ENCODE data around the gene CDK4.

The CDK4 gene

DNA sequence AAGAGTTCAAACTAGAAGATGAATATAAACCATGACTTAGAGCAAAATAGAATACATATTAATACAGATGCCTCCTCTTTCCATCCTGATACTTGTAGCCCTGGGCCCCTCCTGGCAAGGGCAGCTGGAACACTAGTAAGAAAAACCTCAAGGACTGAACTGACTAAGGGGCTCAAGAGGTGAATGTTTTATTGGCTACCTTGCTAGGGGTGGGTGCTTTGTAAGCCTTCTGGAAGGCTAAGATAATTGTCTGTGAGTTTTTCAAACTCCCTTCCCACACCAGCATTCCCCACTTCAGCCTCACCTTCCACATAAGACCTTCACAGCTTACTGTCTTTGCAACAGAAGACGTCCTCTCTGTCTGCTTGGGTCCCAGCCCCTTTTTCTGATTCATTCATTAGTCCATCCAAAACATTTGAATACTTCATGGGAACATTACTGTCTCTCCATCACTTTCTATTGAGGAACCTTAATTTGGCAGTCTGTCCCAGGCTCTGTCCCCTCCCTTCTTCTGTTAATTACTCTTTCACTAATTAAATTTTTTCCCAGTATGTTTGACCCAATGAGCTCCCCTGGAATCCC is 1.7 kb upstream of the CDK4 start:
- TF ChIP-seq, protein P1, sequence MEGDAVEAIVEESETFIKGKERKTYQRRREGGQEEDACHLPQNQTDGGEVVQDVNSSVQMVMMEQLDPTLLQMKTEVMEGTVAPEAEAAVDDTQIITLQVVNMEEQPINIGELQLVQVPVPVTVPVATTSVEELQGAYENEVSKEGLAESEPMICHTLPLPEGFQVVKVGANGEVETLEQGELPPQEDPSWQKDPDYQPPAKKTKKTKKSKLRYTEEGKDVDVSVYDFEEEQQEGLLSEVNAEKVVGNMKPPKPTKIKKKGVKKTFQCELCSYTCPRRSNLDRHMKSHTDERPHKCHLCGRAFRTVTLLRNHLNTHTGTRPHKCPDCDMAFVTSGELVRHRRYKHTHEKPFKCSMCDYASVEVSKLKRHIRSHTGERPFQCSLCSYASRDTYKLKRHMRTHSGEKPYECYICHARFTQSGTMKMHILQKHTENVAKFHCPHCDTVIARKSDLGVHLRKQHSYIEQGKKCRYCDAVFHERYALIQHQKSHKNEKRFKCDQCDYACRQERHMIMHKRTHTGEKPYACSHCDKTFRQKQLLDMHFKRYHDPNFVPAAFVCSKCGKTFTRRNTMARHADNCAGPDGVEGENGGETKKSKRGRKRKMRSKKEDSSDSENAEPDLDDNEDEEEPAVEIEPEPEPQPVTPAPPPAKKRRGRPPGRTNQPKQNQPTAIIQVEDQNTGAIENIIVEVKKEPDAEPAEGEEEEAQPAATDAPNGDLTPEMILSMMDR (IDR thresholded peaks at IDR 0.05; ENCODE audit: insufficient read depth, low read length, poor library complexity, severe bottlenecking): no peak
- no peak for DNase-seq (ENCODE audit: extremely low read depth, insufficient read length)
- H3K27me3 ChIP-seq (replicated peaks; ENCODE audit: control insufficient read depth, insufficient read depth, low read length): no peaks in the 10 kb centered on the region
- peaks cover 12% of the 10 kb centered on the region for H3K36me3 ChIP-seq (ENCODE audit: control insufficient read depth, insufficient read depth, low read length)
- no peak overlapping the region for H3K4me3 ChIP-seq (replicated peaks; ENCODE audit: low read depth, low read length)

DNA sequence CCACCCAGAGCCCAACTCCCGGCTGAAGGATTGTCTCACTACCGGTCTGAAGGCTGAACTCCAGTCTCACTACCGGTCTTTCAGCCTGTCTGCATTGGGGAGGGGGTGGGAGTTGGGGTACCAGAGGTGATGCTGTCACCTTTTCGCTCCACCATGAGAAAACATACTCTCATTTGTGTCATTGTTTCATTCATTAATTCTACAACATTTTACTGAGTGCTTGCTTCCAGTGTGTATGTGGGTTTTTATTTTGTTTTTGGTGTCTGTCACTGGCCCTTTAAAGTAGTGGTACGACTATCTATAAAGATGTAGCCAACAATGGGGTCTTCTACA is 524 bp upstream of the CDK4 start:
- Histone ChIP-seq H3K36me3 (ENCODE audit: control insufficient read depth, insufficient read depth, low read length) (peaks cover 10% of the 10 kb centered on the region), H3K4me3 (replicated peaks; ENCODE audit: low read depth, low read length) (peak overlapping the region; percentile 51), H3K27me3 (replicated peaks; ENCODE audit: control insufficient read depth, insufficient read depth, low read length) (no peaks in the 10 kb centered on the region)
- no peak for DNase-seq (ENCODE audit: extremely low read depth, insufficient read length)
- TF ChIP-seq, protein P1 (IDR thresholded peaks at IDR 0.05; ENCODE audit: insufficient read depth, low read length, poor library complexity, severe bottlenecking): no peak

DNA sequence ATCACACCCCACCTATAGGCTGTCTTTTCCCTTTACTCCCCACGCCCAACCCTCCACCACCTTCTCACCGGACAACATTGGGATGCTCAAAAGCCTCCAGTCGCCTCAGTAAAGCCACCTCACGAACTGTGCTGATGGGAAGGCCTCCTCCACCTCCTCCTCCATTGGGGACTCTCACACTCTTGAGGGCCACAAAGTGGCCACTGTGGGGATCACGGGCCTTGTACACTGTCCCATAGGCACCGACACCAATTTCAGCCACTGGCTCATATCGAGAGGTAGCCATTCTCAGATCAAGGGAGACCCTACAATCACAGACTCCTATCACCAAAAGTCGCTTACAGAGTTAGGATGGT is 700 bp downstream of the CDK4 start:
- Histone ChIP-seq H3K27me3 (replicated peaks; ENCODE audit: control insufficient read depth, insufficient read depth, low read length) (no peaks in the 10 kb centered on the region), H3K4me3 (replicated peaks; ENCODE audit: low read depth, low read length) (peak overlapping the region; percentile 80), H3K36me3 (ENCODE audit: control insufficient read depth, insufficient read depth, low read length) (peaks cover 10% of the 10 kb centered on the region)
- TF ChIP-seq, protein P1 (IDR thresholded peaks at IDR 0.05; ENCODE audit: insufficient read depth, low read length, poor library complexity, severe bottlenecking): no peak
- DNase-seq (ENCODE audit: extremely low read depth, insufficient read length): no peak

DNA sequence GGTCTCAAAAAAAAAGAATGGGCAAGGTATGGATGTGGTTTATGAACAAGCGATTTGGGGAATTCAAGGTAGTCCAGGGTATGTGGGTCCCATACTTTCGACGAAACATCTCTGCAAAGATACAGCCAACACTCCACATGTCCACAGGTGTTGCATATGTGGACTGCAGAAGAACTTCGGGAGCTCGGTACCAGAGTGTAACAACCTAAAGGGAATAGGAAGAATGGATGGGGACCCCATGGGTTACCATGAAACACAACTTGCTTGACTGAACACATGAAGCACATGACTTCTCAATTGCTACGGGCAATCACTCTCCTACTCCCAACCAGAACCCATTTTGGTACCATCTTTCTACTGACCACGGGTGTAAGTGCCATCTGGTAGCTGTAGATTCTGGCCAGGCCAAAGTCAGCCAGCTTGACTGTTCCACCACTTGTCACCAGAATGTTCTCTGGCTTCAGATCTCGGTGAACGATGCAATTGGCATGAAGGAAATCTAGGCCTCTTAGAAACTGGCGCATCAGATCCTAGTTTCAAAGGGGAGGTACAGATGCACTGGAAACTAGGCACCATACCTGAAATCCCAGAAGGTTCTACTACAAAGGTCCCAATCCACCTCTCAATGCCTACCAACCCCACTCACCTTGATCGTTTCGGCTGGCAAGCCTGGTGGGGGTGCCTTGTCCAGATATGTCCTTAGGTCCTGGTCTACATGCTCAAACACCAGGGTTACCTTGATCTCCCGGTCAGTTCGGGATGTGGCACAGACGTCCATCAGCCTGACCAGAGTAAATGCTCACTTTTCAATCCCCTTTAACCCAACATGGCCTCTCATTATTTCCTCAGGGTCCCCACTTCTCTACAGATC is 1.3 kb downstream of the CDK4 start:
- peaks cover 10% of the 10 kb centered on the region for H3K36me3 ChIP-seq (ENCODE audit: control insufficient read depth, insufficient read depth, low read length)

DNA sequence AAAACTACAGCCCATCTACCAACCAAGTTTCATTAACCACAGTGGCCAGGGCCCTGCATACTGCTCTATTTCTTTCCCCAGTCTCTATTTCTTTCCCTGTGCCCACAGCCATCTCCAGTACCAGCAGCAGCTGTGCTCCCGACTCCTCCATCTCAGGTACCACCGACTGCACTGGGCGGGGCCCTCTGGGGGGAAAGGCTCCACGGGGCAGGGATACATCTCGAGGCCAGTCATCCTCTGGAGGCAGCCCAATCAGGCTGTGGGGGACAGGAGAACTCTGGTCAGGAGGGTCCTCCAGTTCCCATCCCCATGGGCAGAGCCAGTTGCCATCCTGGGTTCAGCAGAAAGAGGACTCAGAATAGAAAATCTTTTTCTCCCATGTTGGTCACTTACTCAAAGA is 3.0 kb downstream of the CDK4 start:
- TF ChIP-seq, protein P1 (IDR thresholded peaks at IDR 0.05; ENCODE audit: insufficient read depth, low read length, poor library complexity, severe bottlenecking): no peak
- no peak overlapping the region for H3K4me3 ChIP-seq (replicated peaks; ENCODE audit: low read depth, low read length)
- peaks cover 10% of the 10 kb centered on the region for H3K36me3 ChIP-seq (ENCODE audit: control insufficient read depth, insufficient read depth, low read length)
- no peak for DNase-seq (ENCODE audit: extremely low read depth, insufficient read length)
- no peaks in the 10 kb centered on the region for H3K27me3 ChIP-seq (replicated peaks; ENCODE audit: control insufficient read depth, insufficient read depth, low read length)

More for the DNA sequence above, 1.3 kb downstream of the CDK4 start:
- TF ChIP-seq, protein P1 (IDR thresholded peaks at IDR 0.05; ENCODE audit: insufficient read depth, low read length, poor library complexity, severe bottlenecking): no peak
- no peak for DNase-seq (ENCODE audit: extremely low read depth, insufficient read length)
- Histone ChIP-seq H3K27me3 (replicated peaks; ENCODE audit: control insufficient read depth, insufficient read depth, low read length) (no peaks in the 10 kb centered on the region), H3K4me3 (replicated peaks; ENCODE audit: low read depth, low read length) (peak overlapping the region; percentile 80)

All from GM06990 (cell line).